SW480 (cell line): Measurements from ENCODE around the gene MMAA.
"Not testable (repeated sequence)": the region's sequence is repeated elsewhere in the genome, so short reads cannot be mapped to it uniquely, and the experiment has no call there.

Experiments
- DNase-seq: peaks from one replicate; pipeline ENCODE4 v3.0.0-alpha.2; 2016; ENCODE audit warnings: low spot score

The MMAA gene

DNA sequence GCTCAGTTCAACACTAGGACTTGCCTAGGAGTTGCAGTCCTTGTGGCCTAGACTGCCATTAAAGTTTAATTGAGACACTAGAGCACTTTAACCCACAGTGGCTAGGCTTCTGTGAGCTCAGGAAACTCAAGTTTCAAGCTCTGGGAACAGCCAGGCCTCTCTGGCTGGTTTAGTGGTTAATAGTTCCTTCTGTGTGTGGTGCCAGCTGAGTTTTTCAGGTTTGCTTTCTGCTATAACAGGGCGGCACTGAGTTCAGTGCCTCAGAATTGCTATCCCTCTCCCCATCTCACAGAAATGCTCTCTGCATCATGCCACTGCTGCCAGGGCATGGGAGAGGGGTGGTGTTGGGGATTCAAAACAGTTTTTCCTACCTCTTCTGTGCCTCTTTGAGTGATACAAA lies 15.9 kb downstream of the MMAA start:
- no peak for DNase-seq

GRCh38 chr4:145635630-145636029 lies 16.4 kb downstream of the MMAA start:
- DNase-seq = no peak

DNA sequence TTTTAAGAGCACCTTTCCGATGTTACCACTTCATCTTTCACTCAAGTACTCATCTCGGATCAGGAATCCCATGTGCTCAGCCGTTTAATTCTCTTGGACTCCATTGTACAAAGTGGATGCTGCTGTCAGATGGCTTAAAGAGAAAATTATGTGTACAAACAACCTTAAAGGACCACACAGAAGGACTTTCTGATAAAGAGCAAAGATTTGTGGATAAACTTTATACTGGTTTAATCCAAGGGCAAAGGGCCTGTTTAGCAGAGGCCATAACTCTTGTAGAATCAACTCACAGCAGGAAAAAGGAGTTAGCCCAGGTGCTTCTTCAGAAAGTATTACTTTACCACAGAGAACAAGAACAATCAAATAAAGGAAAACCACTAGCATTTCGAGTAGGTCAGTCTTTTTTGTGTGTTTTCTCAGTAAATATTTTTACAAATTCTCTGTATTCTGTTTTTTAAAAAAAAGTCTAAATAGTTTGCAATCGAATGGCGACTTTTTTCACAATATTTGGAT lies 20.1 kb downstream of the MMAA start:
- DNase-seq = no peak

DNA sequence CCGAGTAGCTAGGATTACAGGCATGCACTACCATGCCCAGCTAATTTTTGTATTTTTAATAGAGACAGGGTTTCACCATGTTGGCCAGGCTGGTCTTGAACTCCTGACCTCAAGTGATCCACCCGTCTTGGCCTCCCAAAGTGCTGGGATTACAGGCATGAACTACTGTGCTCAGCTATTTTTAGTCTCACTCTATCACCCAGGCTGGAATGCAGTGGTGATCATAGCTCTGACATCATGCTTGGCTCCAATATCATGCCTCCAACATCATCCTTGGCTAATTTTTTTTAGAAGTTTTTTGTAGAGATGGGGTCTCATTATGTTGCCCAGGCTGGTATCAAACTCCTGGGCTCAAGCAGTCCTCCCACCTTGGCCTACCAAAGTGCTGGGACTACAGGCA lies 21.1 kb downstream of the MMAA start:
- DNase-seq = not testable (repeated sequence)

DNA sequence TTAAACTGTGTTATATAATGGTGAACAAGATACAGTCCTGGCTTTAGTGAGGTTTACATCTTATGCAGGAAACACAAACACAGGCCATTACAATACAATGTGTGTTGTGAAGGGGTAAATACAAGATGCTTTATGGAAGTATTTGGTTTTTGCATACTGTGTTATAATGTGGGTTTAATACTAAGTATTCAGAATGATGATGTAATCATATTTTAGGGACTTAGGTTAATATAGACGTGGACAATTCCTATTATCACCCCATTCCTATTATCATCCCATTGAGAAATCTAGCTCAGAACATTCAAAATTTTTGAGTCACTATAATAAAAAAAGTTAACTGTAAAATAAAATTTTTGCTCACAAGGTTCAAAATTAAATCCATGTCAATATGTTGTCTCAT lies 24.1 kb downstream of the MMAA start:
- no peak for DNase-seq

DNA sequence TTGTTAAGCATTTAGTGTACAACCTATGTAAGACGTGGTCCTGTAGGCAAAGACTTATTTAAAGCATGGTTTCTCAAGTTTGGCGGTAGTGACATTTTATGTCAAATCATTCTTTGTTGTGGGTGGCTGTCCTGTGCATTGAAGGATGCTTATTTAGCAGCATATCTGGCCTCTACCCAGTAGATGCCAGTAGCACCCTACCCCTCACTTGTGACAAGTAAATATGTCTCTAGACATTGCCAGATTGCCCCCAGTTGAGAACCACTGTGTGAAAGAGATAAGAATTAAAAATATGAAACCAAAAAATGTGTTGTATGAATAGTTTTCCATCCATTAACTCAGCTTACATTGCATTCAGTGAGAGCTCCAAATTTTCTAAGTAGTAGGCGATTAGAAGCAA lies 25.5 kb downstream of the MMAA start:
- no peak for DNase-seq

- DNase-seq = no peak
These were observed 37.0 kb downstream of the MMAA start for GRCh38 chr4:145656156-145656555.

DNA sequence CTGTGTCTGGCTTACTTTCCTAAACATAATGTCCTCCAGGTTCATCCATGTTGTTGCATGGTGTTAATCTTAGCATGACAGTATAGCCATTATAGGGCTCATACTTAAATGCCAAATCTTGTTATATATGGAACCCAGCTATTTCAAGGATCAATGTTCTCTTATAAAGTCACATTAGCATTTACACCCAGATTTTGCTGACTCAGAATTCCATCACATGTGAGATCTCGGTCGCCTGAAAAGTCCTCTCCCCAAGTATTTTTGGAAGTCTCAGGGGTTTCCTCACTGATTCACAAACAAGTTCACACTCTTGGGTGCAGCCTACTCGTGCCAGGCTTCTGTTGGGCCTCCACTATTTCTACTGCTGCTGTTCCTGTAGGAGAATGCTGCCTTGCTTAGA lies 40.9 kb downstream of the MMAA start:
- DNase-seq = no peak

DNA sequence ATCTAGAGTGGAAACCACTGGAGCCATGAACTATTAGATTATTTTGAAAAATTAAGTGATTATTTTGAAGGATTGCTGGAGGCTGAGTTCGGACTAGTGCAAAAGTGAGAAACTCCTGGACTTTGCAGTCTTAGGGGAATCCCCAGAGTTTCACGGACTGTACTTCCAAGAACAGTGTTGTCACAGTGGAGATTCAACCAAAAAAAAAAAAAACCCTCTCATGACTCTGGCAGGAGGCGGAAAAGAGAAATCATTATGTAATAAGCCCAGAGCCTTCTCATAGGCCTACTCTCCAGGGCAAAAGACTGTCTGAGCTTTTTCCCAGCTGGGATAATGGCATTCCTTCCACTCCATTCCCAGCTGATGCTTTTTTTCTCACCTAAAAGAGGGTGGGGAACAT lies 44.0 kb downstream of the MMAA start:
- no peak for DNase-seq

DNA sequence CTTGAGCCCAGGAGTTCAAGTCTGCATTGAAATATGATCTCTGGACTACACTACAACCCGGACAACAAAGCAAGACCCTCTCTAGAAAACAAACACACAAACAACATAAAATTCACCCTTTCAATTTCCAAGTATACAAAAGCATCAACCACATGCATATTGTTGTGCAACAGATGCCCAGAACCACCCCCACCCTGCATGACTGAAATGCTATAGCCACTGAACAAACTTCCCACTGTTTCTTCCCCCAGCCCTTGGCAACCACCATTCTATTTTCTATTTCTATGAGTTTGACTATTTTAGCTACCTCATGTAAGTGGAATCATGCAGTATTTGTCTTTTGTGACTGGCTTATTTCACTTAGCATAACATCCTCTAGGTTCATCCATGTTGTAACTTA lies 46.6 kb downstream of the MMAA start:
- no peak for DNase-seq

GRCh38 chr4:145670422-145670821 lies 51.2 kb downstream of the MMAA start:
- DNase-seq = no peak

DNA sequence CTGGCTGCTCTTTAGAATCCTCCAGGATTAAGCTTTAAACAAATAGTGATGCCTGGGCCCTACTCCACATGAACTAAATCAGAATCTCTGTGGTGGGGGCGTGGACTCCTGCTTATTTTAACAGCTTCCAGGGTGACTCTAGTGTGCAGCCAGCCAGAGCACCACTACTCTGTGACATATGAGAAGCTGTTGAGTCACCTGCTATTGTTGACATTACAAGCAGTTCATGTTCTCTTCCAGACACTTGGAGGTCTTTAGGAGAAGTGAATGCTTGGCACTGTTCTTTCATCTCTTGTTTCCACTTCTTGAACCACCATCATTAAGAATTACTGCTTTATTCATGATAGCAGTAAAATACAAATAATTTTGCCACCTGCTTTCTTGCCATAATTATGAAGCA lies 60.3 kb downstream of the MMAA start:
- DNase-seq = peak; percentile 14

DNA sequence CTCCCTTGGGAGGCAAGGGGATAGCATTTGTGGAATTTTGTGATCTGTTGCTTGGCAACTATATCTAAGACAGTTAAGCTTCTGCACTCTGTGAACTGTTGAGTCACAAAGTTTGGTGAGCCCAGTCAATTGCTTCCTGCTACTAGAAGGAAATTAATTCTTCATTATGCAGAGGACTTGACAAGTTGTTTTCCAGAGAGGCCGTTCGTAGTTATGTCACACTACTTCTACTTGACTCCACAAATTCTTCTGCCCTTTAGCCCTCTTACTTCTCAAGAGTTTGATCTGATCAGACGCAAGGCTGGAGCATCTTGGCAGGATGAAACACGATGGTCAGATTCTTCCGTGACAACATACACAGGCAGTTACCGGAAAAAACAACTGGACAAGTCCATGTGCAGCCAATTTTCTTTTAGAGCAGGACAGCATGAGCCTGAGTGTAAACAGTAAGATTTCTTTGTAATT lies 60.8 kb downstream of the MMAA start, which contains the start of gene C4orf51:
TSS of gene C4orf51 (plus strand) at position 156 of the 465 bp plus-strand sequence. CDS start at position 214, 58 bp downstream.
- DNase-seq = no peak

GRCh38 chr4:145680902-145681301 lies 61.7 kb downstream of the MMAA start:
- DNase-seq = no peak

DNA sequence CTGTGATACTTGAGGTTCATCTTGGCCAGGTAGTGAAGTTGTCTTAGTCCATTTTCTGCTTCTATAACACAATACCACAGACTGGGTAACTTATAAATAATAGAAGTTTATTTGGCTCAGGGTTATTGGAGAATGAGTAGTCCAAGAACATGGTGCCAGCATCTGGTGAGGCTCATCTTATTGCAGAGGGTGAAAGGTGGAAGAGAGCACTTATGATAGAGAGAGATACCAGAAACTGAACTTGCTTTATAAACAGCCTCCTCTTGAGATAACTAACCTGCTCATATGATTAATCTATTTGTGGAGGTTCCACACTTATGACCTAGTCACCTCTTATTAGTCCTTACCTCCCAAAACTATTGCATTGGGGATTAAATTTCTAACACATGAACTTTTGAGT lies 62.3 kb downstream of the MMAA start:
- no peak for DNase-seq

DNA sequence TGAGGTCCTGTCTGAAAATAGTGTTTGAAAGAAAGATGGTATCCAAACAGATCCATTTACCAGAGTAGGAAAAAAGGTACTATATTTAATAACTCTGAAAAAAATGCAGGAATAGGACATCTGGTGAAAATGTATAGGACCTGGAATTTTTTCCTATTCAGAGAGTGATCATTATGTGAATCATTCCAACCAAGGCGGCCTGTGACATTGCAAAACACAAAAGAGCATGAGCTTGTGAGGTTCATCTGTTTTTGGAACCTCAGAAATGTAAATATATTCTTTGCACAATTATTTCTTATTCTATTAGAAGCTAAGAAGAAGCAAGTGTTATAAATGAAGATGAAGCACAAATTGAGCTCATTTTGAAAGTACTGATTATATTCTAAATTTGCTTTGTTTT lies 62.8 kb downstream of the MMAA start:
- no peak for DNase-seq

DNA sequence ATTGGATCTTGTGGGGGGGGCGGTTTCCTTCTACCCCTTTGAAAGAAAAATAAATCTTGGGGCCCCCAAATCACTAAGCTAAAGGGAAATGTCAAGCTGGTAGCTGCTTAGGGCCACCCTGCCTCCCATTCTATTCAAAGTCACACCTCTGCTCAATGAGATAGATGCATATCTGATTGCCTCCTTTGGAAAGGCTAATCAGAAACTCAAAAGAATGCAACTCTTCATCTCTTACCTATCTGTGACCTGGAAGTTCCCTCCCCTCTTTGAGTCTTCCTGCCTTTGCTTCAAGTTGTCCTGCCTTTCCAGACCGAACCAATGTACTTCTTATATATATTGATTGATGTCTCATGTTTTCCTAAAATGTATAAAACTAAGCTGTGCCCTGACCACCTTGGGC lies 67.8 kb downstream of the MMAA start:
- DNase-seq = no peak

DNA sequence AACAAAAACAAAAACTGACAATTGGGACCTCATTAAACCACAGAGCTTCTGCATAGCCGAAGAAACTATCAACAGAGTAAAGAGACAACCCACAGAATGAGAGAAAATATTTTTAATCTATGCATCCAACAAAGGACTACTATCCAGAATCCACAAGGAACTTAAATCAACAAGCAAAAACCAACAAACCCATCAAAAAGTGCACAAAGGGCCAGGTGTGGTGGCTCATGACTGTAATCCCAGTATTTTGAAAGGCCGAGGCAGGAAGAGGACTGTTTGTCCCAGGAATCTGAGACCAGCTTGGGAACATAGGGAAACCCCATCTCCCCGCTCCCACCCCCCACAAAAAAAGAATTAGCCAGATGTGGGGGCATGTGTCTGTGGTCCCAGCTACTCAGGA lies 71.4 kb downstream of the MMAA start:
- no peak for DNase-seq

DNA sequence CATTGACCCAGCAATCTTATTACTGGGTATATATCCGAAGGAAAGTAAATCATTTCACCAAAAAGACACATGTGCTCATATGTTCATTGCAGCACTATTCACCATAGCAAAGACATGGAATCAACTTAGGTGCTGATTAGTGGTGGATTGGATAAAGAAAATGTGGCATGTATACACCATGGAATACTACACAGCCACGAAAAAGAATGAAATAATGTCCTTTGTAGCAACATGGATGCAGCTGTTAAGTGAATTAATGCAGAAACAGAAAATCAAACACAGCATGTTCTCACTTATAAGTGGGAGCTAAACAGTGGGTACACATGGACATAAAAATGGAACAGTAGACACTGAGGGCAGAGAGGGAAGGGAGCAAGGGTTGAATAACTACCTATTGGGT lies 72.2 kb downstream of the MMAA start:
- not testable (repeated sequence) for DNase-seq

- no peak for DNase-seq
These were observed 75.7 kb downstream of the MMAA start for GRCh38 chr4:145694929-145695328.

DNA sequence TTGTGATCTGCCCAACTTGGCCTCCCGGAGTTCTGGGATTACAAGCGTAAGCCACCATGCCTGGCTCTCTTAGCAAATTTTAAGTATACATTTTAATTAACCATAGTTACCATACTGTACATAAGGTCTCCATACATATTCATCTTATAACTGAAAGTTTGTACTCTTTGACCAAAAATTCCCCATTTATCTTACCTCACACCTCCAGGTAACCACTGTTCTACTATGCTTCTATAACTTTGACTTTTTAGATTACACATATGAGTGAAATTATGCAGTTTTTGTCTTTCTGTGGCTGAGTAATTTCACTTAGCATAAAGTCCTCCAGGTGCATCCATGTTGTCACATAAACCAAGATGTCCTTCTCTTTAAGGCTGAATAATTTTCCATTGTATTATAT lies 78.1 kb downstream of the MMAA start:
- DNase-seq = no peak

- no peak for DNase-seq
These were observed 79.3 kb downstream of the MMAA start for GRCh38 chr4:145698507-145698906.

- DNase-seq = no peak
These were observed 84.8 kb downstream of the MMAA start for GRCh38 chr4:145703850-145704497.

DNA sequence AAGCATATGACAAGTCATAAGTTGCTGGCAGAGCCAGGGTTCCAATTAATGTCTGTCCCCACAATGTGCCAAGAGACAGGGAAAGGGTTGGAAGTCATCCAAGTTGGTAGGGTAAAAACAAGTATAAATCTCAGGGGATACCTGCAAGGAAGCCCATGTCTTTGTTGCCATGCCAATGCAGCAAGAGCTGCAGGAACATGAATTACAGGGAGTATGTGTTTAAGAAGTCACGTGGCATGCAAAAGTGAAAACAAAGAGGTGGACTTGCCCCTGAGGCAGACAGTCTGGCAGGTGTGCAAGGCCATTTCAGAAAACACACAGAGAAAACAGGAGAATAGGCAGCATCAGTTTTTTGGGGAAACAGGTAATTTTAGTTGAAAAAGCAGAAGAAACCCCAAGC lies 90.2 kb downstream of the MMAA start:
- DNase-seq = no peak
